GM18858 (cell line): ENCODE data around the gene LSMEM2.

Experiments
- ATAC-seq: cut with Tn5 transposase; IDR thresholded peaks from one replicate; pipeline ENCODE4 v1.9.1; 2021; ENCODE audit not compliant: unreplicated experiment

LSMEM2 gene

DNA sequence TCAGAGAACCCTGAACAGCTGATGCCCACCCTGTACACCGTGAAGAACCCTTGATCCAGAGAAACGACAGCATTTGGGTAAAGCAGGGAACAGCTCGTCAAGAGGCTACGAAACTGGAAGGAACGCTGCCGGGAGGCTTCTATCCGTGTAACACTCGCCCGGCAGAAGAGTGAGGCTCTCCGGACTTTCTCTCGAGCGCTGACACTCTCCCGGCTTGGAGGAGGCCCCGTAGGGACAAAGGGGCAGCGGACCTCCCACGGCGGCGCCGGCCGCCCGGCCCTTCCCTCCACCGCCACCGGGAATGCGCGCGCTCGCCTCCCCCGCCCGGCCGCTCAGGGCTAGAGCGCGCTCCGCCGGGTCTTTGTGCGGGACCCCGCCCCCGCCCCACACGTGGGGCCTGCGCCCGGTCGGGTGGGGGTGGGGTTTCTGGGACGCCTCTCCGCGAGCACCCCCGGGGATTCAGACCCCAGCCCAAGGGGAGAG lies 42.0 kb downstream of the LSMEM2 start:
- peak; percentile 32 for ATAC-seq

DNA sequence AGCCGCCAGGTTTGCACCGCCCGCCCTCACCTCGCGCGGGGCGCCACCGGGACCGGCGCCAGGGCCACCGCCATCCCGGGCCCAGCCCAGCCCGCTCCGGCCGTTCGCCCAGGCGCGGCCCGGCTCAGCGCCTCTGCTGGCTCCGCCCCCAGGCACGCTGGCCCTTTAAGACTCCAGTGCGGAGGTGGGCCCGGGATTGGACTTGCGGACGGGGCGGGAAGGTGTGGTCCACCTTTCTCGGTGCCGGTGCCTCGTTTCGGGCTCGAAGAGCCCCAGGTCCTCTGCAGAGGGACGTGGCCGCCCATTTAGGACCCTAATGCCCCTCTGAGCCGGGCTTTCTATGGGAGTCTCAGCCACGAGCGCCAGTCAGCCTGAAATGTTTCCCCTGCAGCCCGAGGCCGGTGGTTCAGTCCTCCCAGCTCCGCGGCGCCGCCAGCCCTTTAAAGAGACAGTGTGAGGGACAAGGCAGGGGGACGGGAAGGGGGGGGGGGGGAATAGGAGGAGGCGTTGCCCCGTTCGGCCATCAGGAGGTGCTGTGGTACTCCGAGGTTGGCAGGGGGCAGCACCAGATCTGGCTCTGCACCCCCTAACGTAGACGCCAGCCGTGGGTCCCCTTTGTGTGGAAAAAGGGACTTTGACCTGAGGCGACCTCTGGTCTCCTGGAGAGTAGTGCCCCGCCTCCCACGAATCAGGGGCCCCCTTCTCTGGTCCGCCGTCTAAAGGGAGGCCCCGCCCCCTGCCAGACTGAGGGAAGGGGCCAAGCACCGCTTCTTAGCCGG lies 42.6 kb downstream of the LSMEM2 start:
- ATAC-seq = peak; percentile 43

DNA sequence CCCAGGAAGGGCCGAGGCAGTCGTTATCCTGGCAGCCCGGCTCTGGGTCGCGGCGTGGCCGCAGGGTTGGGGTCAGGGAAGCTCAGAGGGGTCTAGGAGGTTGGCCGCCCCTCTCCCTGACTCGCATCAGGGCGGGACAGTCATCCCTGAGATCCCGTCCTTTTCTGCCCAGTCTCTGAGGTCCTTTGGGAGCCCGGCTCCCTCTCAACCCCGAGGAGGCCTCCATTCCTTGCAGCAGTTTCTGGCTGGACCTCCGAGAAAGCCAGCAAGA lies 43.2 kb downstream of the LSMEM2 start:
- ATAC-seq = no peak

DNA sequence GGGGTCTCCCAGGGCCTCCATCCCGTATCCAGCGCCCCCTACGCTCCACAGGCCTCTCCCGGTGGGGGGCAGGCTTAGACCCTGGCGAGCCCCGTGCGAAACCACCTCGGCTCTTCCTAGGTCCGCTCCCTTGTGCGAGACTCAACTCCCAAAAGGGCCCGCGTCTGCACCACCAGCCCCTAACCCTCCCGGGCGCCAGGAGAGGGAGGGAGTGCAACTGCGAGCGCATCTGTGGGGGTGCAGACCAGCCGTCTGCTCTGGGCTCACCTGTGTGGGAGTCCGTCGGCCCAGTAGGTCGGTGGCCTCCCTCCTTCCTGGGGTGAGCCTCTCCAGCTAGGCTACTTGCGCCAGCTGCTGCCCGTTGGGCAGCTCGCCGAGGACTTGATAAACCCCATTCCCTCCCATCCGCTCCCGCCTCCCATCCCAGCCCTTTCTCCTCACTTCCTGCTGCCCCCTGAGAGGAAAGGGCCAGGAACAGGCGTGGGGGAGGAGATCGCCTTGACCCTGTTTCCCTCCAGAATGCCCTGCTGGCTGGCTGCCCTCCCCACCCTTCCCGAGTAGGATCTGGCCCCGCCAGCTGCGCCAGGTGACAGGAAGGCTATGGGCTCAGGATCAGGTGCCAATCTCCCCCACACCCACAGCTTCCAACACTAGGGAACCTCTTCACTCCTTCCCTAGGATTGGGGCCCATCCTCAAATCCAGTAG lies 43.7 kb downstream of the LSMEM2 start, which contains the start of gene HYAL2:
Gene HYAL2, minus strand, starts transcription at position 360 of the 706 bp plus-strand sequence. CDS start 2,256 bp downstream, outside the sequence.
- no peak for ATAC-seq

DNA sequence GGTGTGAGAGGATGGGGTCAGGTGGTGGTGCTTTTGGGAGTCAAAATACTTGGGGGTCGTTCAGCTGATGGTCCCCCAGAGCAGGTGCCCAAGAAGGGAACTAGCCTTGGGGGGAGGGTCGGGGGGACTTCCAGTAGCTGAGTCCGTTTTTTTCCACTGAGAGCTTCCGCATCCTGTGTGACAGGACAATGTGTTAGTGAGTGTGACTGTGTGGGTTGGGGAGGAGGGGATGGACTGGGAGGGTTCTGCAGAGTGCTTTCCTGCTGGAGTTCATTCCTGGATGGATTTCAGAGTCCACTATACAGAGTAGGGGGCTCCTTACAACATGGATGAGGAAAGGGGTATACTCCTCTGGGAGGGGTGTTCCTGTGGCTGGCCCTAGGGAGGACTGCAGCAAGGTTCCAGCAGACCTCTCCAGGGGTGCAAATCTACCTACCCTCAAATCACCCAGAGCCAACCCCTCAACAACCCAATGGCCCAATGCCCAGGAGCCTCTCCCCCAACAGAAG lies 44.3 kb downstream of the LSMEM2 start:
- ATAC-seq = no peak

DNA sequence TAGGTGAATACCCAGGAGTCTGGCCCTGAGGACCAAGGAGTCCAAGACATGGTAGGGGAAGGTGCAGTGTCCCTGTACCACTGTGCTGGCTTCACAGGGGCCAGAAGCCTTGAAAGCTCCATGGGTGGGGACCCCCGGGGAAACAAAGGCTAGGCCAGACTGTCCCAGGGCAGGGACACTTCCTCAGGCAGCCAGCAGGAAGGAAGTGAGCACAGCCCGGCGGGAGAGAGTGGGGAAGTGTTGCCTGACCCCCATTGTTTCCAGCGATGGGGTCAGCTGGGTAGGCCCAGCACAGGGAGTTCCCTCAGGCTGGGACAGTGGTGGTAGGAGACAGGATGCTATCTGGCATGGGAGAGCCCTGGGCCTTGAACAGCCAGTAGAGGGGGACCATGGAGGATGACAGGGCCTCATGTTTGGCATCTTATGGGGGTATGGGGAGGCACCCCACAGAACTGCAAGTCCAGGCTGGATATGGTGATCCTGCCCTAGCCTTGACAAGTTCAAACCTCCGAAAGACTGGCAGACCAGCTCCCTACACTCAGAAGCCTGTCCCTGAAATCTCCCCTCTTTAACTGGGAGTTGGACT lies 44.8 kb downstream of the LSMEM2 start:
- no peak for ATAC-seq

DNA sequence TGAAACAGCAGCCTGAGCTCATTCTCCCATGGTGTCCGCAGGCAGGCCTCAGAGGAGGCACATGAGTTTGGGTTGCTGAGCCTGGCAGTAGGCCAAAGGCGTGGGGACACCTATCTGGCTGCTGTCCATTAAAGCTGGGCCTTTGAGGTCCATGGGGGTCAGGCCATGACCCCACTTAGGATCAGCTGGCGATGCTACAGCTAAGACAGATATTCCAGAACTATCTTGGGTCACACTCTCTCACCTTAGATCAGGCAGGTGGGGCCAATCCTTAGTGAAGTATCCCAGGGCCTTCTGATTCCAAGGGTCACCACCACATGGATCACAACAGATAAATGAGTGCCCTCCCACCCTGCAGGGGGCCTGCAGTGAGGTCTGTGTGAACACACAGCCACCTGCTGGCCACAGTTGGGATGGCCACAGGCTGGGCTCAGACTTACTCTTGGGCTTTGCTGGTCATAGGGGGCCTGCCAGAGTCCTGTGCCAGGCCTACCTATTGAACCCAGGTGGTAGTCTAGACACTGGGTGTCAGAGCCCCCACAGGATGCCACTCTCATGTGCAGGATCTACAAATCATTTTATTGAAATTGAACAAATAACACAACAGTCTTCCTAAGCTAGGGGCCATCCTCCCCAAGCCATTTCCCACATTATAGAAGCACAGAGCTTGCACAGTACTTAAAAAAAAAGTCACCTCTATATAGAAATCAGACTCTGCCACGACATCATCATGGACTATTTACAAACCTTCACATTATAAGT lies 45.6 kb downstream of the LSMEM2 start:
- ATAC-seq = no peak

DNA sequence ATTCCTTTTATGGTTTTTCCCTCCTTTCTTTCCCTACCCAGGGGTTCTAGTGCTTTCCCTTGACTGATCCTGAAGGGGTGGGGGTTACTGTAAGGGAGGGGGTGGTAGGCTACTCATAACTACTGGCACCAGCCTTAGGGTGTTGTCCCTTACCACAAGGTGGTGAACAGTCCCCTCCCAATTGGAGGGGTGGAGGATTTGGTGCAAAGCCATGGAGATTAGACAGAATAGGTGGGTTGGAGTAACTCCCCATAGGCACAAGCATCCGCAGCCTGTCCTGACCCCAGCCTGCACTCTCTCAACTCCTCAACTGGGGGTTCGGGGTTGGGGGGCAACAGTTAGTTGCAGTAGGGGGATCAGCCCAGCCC lies 46.2 kb downstream of the LSMEM2 start:
- ATAC-seq = no peak

DNA sequence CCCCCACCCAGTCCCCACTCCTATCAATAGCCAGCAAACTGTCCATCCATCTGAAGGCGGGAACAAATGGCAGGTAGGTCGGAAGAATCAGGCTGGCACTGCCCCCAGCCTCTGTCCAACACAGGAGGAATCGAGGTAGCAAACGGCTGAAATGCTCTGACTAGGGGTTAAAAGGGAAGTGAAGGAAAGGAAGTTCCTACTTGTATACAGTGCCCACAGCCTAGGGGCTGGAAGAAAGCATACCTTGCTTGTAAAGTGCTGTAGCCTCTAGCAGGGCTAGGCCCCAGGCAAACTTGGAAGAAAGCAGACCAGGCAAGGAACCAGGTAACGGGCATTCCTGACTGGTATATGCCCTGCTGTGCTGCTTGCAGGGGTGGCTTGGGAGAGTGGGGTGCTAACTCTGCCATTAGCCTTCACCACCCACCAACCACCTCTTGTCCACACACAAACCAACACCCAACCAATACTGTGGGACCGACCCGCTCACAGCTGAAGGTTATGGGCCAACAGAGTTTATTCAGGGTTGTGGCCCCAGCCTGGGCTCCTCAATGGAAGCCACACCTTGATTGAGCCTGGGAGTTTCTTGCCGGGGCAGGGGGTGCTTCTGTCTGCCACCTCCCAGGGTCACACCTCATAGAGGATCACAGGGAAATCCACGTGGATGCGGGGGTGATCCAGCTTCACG lies 46.8 kb downstream of the LSMEM2 start:
- ATAC-seq = no peak

DNA sequence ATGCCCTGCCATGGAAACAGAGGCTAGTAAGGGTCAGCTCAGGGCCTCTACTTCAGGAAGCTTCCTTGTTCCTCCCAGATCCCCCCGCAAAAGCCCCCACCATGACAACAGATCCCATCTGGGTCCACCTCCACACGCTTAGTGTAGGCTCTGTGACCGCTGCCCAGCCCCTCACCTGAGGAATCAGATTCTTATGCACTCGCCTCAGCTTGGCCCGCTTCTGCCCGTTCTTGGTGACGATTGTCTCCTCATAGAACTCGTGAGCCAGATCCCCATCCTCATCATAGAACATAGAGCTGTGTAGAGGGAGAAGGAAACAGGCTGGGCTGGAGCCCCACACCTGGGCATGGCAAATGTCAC lies 47.3 kb downstream of the LSMEM2 start:
- no peak for ATAC-seq

DNA sequence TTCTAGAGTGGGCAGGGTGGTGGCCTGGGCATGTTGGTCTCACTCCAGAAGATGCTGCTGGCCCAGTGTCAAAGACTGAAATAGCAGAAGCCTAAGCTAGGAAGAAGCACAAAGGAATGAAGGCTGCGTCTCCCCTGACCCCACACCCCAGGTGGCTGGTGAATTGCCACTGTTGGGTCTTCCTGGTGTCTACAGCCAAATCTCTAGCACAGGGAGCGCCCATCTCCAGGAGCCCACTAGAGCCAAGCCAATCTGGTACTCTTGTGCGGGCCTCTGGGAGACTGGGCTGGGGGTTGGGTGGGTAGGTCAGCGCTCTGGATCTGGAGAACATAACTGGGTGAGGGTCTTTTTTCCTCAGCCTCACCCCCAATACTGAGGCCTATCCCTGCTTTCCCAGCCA lies 48.2 kb downstream of the LSMEM2 start:
- ATAC-seq = no peak

DNA sequence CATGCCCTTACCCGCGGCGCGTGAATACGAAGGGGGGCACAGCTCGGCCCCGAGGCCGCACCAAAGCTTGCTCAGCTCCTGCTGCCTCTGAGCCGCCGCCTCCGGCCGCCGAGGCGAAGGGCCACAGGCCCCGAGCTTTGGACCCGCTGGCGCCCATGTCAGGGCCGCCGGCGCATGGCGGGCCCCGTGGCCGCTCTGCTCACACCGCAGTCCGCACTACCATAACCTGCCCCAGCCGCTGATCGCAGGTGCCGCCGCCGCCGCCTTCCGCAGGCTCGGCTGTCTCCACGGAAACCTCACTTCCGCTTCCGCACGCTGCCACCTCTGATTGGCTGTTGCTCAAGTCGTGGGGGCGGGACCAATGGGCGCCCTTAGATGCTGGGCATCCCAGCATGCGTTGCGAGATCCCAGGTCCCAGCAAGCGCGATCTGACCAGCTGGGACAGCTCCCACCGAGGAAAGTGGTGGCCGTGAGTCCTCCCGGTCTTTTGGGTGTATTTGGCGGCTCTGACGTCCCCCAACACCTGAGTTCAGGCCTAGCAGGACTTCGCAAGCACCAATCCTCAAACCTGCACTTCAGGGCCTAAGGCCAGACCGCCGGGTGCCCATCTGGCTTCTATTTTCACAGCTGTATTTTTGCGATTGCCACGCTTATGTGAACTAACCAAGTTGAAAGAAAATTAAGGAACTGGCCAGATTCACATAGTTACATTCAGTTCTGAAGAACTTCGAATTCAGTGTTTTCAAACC lies 49.2 kb downstream of the LSMEM2 start, which contains the start of gene TUSC2:
Gene TUSC2, minus strand, starts transcription at position 281 of the 749 bp plus-strand sequence. Its CDS starts 124 bp downstream, at position 157.
- peak; percentile 52 for ATAC-seq

DNA sequence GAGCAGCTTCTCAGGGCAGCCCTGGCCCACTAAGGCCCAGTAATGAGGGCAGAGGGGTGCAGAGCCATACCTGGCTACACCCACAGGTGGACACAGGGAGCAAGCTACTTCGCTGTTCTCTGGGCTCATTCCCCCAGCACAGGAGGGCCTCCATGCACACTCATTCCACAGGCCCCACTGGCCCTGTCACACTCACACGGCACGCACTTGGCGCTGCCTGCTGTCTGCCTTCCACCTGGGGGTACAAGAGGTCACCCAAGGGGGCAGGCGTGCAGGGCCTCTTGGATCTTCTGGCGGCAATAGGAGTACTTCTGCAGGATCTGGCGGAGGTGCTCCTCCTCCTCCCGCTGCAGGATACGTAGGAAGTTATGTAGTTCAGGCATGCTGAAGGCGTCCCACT lies 51.4 kb downstream of the LSMEM2 start:
- no peak for ATAC-seq

DNA sequence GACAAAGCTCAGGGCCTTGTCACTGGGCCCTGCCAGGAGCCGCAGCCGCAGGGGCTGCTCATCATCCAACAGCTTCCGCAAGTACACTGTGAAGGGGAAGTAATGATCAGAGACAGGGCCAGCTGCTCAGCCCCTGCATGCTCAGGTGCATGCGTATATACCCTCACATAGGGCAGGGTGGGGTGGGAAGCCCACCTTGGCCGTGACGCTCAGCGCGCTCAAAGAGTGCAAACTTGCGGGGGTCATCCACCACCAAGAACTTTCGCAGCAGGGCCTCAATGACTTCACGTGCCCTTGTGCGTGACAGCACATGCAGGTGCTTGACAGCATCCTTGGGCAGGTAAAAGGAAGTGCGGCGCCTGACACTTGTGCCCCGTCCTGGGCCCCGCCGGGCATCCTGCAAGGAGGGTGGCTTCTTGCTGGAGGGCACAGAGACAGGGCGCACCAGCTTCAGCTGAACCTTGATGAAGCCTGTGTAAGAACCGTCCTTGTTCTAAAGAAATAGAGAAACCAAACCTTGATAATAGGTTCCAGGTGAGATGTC lies 52.5 kb downstream of the LSMEM2 start:
- no peak for ATAC-seq

DNA sequence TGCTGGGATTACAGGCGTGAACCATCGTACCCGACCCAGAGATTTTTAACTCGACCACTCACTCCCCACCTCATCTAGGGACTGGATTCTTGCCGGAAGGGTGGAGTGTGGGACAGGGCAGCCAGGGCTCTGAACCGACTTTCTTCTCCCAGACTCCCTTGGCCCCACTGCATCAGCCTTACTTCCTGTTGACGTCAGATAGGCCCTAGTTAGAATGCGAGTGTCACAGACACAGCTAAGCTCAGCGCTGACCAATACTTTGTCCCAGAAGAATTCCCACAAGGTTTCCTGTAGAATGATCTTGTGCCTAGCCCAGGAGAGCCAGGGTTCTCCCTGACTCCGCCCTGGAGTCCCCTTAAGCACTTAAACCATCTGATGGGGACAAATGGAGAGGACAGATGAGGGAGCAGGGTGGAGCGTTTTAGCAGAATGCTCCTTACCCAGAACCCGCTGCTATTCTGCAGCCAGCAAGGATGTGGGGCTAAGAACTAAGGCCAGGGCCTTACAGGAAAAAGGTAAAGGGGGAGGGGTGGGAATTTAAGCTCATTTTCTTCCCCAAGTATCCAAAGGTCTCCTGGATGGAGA lies 54.9 kb downstream of the LSMEM2 start:
- ATAC-seq = no peak

DNA sequence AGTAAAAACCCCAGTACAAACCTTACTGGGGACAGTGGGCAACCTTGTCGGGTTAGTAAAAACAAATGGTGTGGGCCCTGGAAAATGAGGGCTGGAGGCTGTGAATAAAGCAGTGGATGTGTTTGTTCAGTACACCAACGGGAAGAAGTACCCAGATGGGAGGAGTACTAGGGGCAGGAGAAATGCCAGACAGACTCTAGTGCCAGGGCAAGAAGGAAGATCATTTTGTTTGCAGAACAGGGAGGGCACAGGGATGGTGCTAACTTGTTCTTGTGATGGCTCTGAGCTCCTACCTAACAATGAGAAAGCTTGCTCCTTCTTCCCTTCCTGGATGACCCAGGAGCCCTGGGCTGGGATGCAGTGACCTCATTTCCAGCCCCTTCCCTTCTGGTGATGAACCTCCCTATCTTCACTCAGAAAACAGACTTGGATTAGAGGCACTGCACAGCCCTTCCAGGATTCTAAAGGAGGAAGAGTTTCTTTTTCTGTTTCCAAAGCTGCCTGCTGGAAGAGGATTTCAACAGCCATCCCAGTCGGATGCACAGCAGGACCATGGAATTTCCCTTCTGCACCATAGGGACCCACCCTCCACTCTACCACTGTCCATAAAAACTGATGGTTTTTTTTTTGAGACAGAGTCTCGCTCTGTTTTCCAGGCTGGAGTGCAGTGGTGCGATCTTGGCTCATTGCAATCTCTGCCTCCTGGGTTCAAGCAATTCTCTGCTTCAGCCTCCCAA lies 55.6 kb downstream of the LSMEM2 start:
- ATAC-seq = no peak

DNA sequence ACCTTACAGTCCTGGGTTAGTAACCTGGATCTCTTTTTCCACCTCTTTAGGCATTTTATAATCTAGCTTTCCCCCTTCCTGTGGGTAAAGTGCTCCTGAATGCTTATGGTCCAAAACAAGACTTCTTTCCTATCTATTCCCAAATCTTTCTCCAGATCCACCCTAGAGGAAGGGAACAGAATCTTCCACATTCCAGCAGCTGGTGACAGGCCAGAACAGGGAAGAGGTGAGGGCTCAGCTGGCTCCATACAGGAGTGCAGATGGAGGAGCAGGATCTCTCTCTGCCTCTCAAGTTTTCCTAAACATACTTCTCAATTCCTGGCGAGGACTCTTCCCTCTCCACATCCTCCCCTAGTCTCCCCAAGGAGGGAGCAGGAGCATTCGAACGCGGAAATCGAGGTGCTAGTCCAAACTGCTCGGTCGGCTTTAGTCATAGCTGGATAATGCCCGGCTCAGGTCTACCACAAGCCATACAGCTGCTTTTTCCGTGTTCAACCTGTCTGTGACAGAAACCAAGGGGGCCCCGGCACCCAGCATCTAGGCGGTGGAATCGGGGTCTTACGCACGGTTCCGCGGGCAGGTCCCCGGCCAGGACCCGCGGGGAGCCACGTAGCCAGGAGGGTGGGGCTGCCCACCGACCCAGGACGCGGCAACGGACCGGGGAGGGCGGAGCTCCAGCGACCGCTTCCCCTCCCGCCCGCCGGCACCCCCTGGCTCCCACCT lies 57.7 kb downstream of the LSMEM2 start:
- ATAC-seq = peak; percentile 16
